Common myeloid progenitor, CD34-positive (primary cell): ENCODE measurements around the gene P2RY12.

Source experiments
- CTCF ChIA-PET: fragments of 350-600 bp; sonication (Branson Sonifier 250); formaldehyde crosslinking; loops from one replicate; lab custom pipeline; 2021; ENCODE audit warnings: antibody characterized with exemption; lab: Charles Lee
- POLR2A ChIA-PET: fragments of 350-600 bp; sonication (Branson Sonifier 250); formaldehyde crosslinking; loops from one replicate; lab custom pipeline; 2021; ENCODE audit warnings: antibody characterized with exemption; lab: Charles Lee
- DNase-seq, 3 donors: peaks; one replicate each; pipeline versions ENCODE4 v3.0.0 to v3.0.0-alpha.2; 2013
- H3K27ac ChIP-seq, 2 experiments: 1 replicate in 1 of 2; 2 replicates in 1 of 2; pipeline ENCODE4 v1.7.0; 2013; ENCODE audit warnings: inconsistent platforms in 2 of 2, low read length in 2 of 2, mild to moderate bottlenecking in 2 of 2, low read depth in 1 of 2, moderate library complexity in 1 of 2; ENCODE audit not compliant: severe bottlenecking in 2 of 2, insufficient read depth in 1 of 2, poor library complexity in 1 of 2
- H3K27me3 ChIP-seq, 5 experiments: replicated peaks in 2 of 5; 1 replicate in 3 of 5; 2 replicates in 2 of 5; pipeline versions ENCODE4 v1.6.1 to v1.7.0; 2013; ENCODE audit warnings: low read length in 4 of 5, mild to moderate bottlenecking in 2 of 5, moderate library complexity in 2 of 5, inconsistent platforms in 1 of 5; ENCODE audit not compliant: insufficient read depth in 5 of 5, control insufficient read depth in 4 of 5
- H3K36me3 ChIP-seq, 4 experiments: 1 replicate in 2 of 4; 2 replicates in 2 of 4; pipeline versions ENCODE4 v1.6.1 to v1.7.0; 2013; ENCODE audit warnings: low read length in 3 of 4, control low read depth in 1 of 4, mild to moderate bottlenecking in 1 of 4; ENCODE audit not compliant: control insufficient read depth in 4 of 4, insufficient read depth in 4 of 4
- H3K4me1 ChIP-seq, 4 experiments: 1 replicate in 3 of 4; 2 replicates in 1 of 4; pipeline versions ENCODE4 v1.6.1 to v1.7.1; 2013; ENCODE audit warnings: low read length in 3 of 4, mild to moderate bottlenecking in 3 of 4, control low read depth in 1 of 4, inconsistent platforms in 1 of 4, moderate library complexity in 1 of 4; ENCODE audit not compliant: control insufficient read depth in 4 of 4, insufficient read depth in 4 of 4; ENCODE audit errors: control extremely low read depth in 1 of 4
- H3K4me3 ChIP-seq, 7 experiments: 1 replicate in 4 of 7; 2 replicates in 3 of 7; pipeline versions ENCODE4 v1.5.1 to v1.7.0; 2013; ENCODE audit warnings: mild to moderate bottlenecking in 7 of 7, low read length in 6 of 7, moderate library complexity in 6 of 7, inconsistent platforms in 2 of 7, low read depth in 2 of 7, control low read depth in 1 of 7; ENCODE audit not compliant: insufficient read depth in 4 of 7, control insufficient read depth in 1 of 7; ENCODE audit errors: extremely low read depth in 1 of 7
- H3K9me3 ChIP-seq, 5 experiments: 1 replicate in 4 of 5; 2 replicates in 1 of 5; pipeline versions ENCODE4 v1.6.1 to v1.7.1; 2013; ENCODE audit warnings: low read length in 4 of 5, mild to moderate bottlenecking in 2 of 5, inconsistent platforms in 1 of 5, low read depth in 1 of 5, moderate library complexity in 1 of 5; ENCODE audit not compliant: control insufficient read depth in 4 of 5, insufficient read depth in 2 of 5; ENCODE audit errors: control extremely low read depth in 1 of 5
- WGBS: methylation state at CpG from one replicate; pipeline ENCODE4 v1.1.5; 2013; ENCODE audit not compliant: insufficient coverage; 5-methylcytosine and 5-hydroxymethylcytosine counted together

P2RY12 gene

GRCh38 chr3:151410891-151411559, 26.5 kb upstream of the P2RY12 start:
- peaks cover 0 to 61% (median 21%) of the 10 kb centered on the region in 4 experiments for H3K36me3 ChIP-seq
- H3K9me3 ChIP-seq, result peaks cover 0 to 3% (median 0%) of the 10 kb centered on the region in 5 experiments
- H3K4me1 ChIP-seq, result no peaks in the 10 kb centered on the region
- no peak for DNase-seq
- ChIA-PET CTCF (interaction anchor here (1.2 kb wide), 1 partner anchor 15 kb away, joined by 4 read pairs; no protein-coding TSS in a partner anchor), POLR2A (no interaction called here)
- no peak overlapping the region for H3K4me3 ChIP-seq
- no peak overlapping the region for H3K27ac ChIP-seq
- WGBS, result 100% methylated on average over 7 of the region's 9 CpGs
- H3K27me3 ChIP-seq, result no peaks in the 10 kb centered on the region

- POLR2A ChIA-PET, result no interaction called here
- no peak overlapping the region for H3K27ac ChIP-seq
- H3K4me1 ChIP-seq, result peaks cover 0 to 10% (median 6%) of the 10 kb centered on the region in 4 experiments
- DNase-seq, result no peak
- CTCF ChIA-PET, result no interaction called here
- WGBS, result 100% methylated on average over 2 of the region's 2 CpGs
- H3K36me3 ChIP-seq, result peaks cover 0 to 50% (median 14%) of the 10 kb centered on the region in 4 experiments
- peaks cover 0 to 3% (median 0%) of the 10 kb centered on the region in 5 experiments for H3K9me3 ChIP-seq
- no peaks in the 10 kb centered on the region for H3K27me3 ChIP-seq
- no peak overlapping the region for H3K4me3 ChIP-seq
These were observed 23.4 kb upstream of the P2RY12 start for GRCh38 chr3:151407928-151408327.

GRCh38 chr3:151404316-151404715, 19.8 kb upstream of the P2RY12 start:
- no CpG with 5 or more reads among the region's 1 CpG for WGBS
- ChIA-PET POLR2A (no interaction called here), CTCF (interaction anchor here (0.9 to 1.2 kb wide), 2 partner anchors 17 kb away, joined by 3 read pairs; no protein-coding TSS in a partner anchor)

GRCh38 chr3:151403246-151403645, 18.7 kb upstream of the P2RY12 start:
- POLR2A ChIA-PET, result no interaction called here
- Histone ChIP-seq H3K27ac (no peak overlapping the region), H3K36me3 (peaks cover 0 to 26% (median 10%) of the 10 kb centered on the region in 4 experiments), H3K9me3 (peaks cover 0 to 2% (median 0%) of the 10 kb centered on the region in 5 experiments), H3K4me3 (no peak overlapping the region), H3K27me3 (no peaks in the 10 kb centered on the region), H3K4me1 (peaks cover 0 to 10% (median 6%) of the 10 kb centered on the region in 4 experiments)
- WGBS, result no CpG with 5 or more reads among the region's 2 CpGs
- DNase-seq, result no peak
- CTCF ChIA-PET, result interaction anchor here (1.2 to 1.4 kb wide), 2 partner anchors 19 to 25 kb away, joined by 3 read pairs; no protein-coding TSS in a partner anchor

More at GRCh38 chr3:151404316-151404715, 19.8 kb upstream of the P2RY12 start:
- Histone ChIP-seq H3K9me3 (peaks cover 0 to 2% (median 0%) of the 10 kb centered on the region in 5 experiments), H3K27ac (peak overlapping the region in 1 of 2 experiments; percentile 2), H3K36me3 (peaks cover 0 to 29% (median 10%) of the 10 kb centered on the region in 4 experiments), H3K4me3 (no peak overlapping the region), H3K4me1 (peaks cover 0 to 10% (median 6%) of the 10 kb centered on the region in 4 experiments), H3K27me3 (no peaks in the 10 kb centered on the region)
- DNase-seq, result peak in 2 of 3 donors; percentile 50 to 67

GRCh38 chr3:151402349-151402748, 17.8 kb upstream of the P2RY12 start:
- H3K9me3 ChIP-seq, result peaks cover 0 to 2% (median 0%) of the 10 kb centered on the region in 5 experiments
- 100% methylated on average over 1 of the region's 3 CpGs for WGBS
- CTCF ChIA-PET, result interaction anchor here (1.4 kb wide), 1 partner anchor 25 kb away, joined by 3 read pairs; no protein-coding TSS in a partner anchor
- no peaks in the 10 kb centered on the region for H3K27me3 ChIP-seq
- POLR2A ChIA-PET, result no interaction called here
- DNase-seq, result no peak
- peaks cover 0 to 10% (median 6%) of the 10 kb centered on the region in 4 experiments for H3K4me1 ChIP-seq
- H3K27ac ChIP-seq, result no peak overlapping the region
- no peak overlapping the region for H3K4me3 ChIP-seq
- H3K36me3 ChIP-seq, result peaks cover 0 to 32% (median 9%) of the 10 kb centered on the region in 4 experiments

GRCh38 chr3:151400341-151400740, 15.8 kb upstream of the P2RY12 start:
- H3K4me1 ChIP-seq, result peaks cover 0 to 10% (median 6%) of the 10 kb centered on the region in 4 experiments
- H3K4me3 ChIP-seq, result no peak overlapping the region
- ChIA-PET CTCF (interaction anchor here (0.9 to 1.2 kb wide), 3 partner anchors 9 to 17 kb away, joined by 3 to 4 read pairs (median 3); partner anchors contain the start of gene P2RY12), POLR2A (no interaction called here)
- H3K27ac ChIP-seq, result no peak overlapping the region
- 100% methylated on average over 3 of the region's 4 CpGs for WGBS
- H3K36me3 ChIP-seq, result peaks cover 0 to 44% (median 10%) of the 10 kb centered on the region in 4 experiments
- H3K9me3 ChIP-seq, result peaks cover 0 to 2% (median 0%) of the 10 kb centered on the region in 5 experiments
- DNase-seq, result no peak
- no peaks in the 10 kb centered on the region for H3K27me3 ChIP-seq

GRCh38 chr3:151398895-151399294, 14.3 kb upstream of the P2RY12 start:
- Histone ChIP-seq H3K27ac (no peak overlapping the region), H3K36me3 (peaks cover 0 to 57% (median 12%) of the 10 kb centered on the region in 4 experiments), H3K4me3 (no peak overlapping the region), H3K4me1 (no peaks in the 10 kb centered on the region), H3K9me3 (peaks cover 0 to 2% (median 0%) of the 10 kb centered on the region in 5 experiments), H3K27me3 (no peaks in the 10 kb centered on the region)
- WGBS, result 100% methylated on average over 1 of the region's 5 CpGs
- DNase-seq, result no peak
- POLR2A ChIA-PET, result no interaction called here
- CTCF ChIA-PET, result interaction anchor here (1.2 to 1.5 kb wide), 2 partner anchors 78 to 438 kb away, joined by 4 to 5 read pairs; no protein-coding TSS in a partner anchor
